Endothelial cell of umbilical vein (primary cell): Measurements from ENCODE around the gene POR. TPM values are rescaled to one million over a fixed set of nuclear protein-coding genes. Genes with fewer than 3 reads are reported as not detected.

Experiments
- BruUV-seq: library from RNA; stranded (reverse); fragments of 400-500 nt; replicated peaks from 2 replicates; lab custom pipeline; 2021; lab: Mats Ljungman, UMichigan
- CTCF ChIA-PET: fragments of 300-600, 350-600 bp; sonication (Branson Sonifier 250); formaldehyde crosslinking; loops from one replicate; lab custom pipeline; 2021; ENCODE audit warnings: antibody characterized with exemption, inconsistent platforms; lab: Charles Lee
- POLR2A ChIA-PET: fragments of 300-600, 350-600 bp; sonication (Branson Sonifier 250); formaldehyde crosslinking; loops from one replicate; lab custom pipeline; 2021; ENCODE audit warnings: antibody characterized with exemption, inconsistent platforms; lab: Charles Lee
- DNase-seq: peaks from one replicate; pipeline ENCODE4 v3.0.0-alpha.2; 2011; ENCODE audit warnings: low read depth, low spot score
- FAIRE-seq: peaks from 2 replicates; lab custom pipeline; 2011; peaks lifted over from hg19 to GRCh38; lab: Jason Lieb, UNC
- H2AFZ ChIP-seq: 2 replicates; pipeline ENCODE4 v1.6.0; 2012; ENCODE audit warnings: low read depth, low read length, control low read depth, inconsistent platforms
- H3K27ac ChIP-seq: 2 replicates; pipeline ENCODE4 v1.5.1; 2011; ENCODE audit warnings: low read depth, mild to moderate bottlenecking, control low read depth, low read length, moderate library complexity; ENCODE audit not compliant: insufficient read depth
- H3K27me3 ChIP-seq, 2 experiments: 2 replicates each; pipeline versions ENCODE4 v1.6.0 to v1.6.1; 2011; ENCODE audit warnings: low read length in 2 of 2, mixed read lengths in 1 of 2; ENCODE audit not compliant: control insufficient read depth in 2 of 2, insufficient read depth in 2 of 2
- H3K36me3 ChIP-seq, 2 experiments: 2 replicates in 1 of 2; 3 replicates in 1 of 2; pipeline ENCODE4 v1.5.1; 2011; ENCODE audit warnings: low read length in 2 of 2, mild to moderate bottlenecking in 1 of 2, moderate library complexity in 1 of 2; ENCODE audit not compliant: control insufficient read depth in 2 of 2, insufficient read depth in 2 of 2; ENCODE audit errors: extremely low read depth in 1 of 2
- H3K4me1 ChIP-seq: 3 replicates; pipeline ENCODE4 v1.5.1; 2011; ENCODE audit warnings: mild to moderate bottlenecking, low read length; ENCODE audit not compliant: control insufficient read depth, insufficient read depth; ENCODE audit errors: extremely low read depth
- H3K4me2 ChIP-seq: 2 replicates; pipeline ENCODE4 v1.6.1; 2011; ENCODE audit warnings: low read length, control low read depth, mixed read lengths; ENCODE audit not compliant: insufficient read depth
- H3K4me3 ChIP-seq, 3 experiments: fragments of 200-600 bp in 1 of 3; sonication (generic), shearing (Covaris generic) in 1 of 3; replicated peaks in 1 of 3; 2 replicates each; pipeline ENCODE4 v1.5.1; 2011 to 2016; ENCODE audit warnings: control low read depth in 3 of 3, low read length in 3 of 3, mild to moderate bottlenecking in 2 of 3, inconsistent platforms in 1 of 3, low read depth in 1 of 3, moderate library complexity in 1 of 3; ENCODE audit not compliant: insufficient read depth in 1 of 3
- H3K79me2 ChIP-seq: 2 replicates; pipeline ENCODE4 v1.6.0; 2012; ENCODE audit warnings: low read length, inconsistent platforms; ENCODE audit not compliant: control insufficient read depth, insufficient read depth
- H3K9ac ChIP-seq: replicated peaks from 2 replicates; pipeline ENCODE3; 2011; ENCODE audit warnings: low read length, control low read depth; ENCODE audit not compliant: insufficient read depth; ENCODE audit errors: extremely low read depth
- H3K9me1 ChIP-seq: replicated peaks from 3 replicates; pipeline ENCODE4 v1.6.0; 2011; ENCODE audit warnings: mild to moderate bottlenecking, low read length; ENCODE audit not compliant: control insufficient read depth, insufficient read depth; ENCODE audit errors: extremely low read depth
- H3K9me3 ChIP-seq: replicated peaks from 2 replicates; pipeline ENCODE4 v1.5.1; 2012; ENCODE audit warnings: low read length, inconsistent platforms; ENCODE audit not compliant: control insufficient read depth, insufficient read depth
- H4K20me1 ChIP-seq: replicated peaks from 2 replicates; pipeline ENCODE3; 2011; ENCODE audit warnings: mild to moderate bottlenecking, low read length; ENCODE audit not compliant: control insufficient read depth, insufficient read depth; ENCODE audit errors: extremely low read depth
- FOS ChIP-seq: IDR thresholded peaks from 2 replicates; pipeline ENCODE4 v1.6.1; 2011; ENCODE audit warnings: mild to moderate bottlenecking, low read length, moderate library complexity, borderline replicate concordance; ENCODE audit not compliant: insufficient read depth
- GATA2 ChIP-seq: IDR thresholded peaks from 2 replicates; pipeline ENCODE4 v1.7.0; 2011; ENCODE audit warnings: low read depth, mild to moderate bottlenecking, moderate library complexity, mixed read lengths, low read length; ENCODE audit not compliant: insufficient read length, insufficient read depth
- MYC ChIP-seq: IDR thresholded peaks from one replicate; pipeline ENCODE4 v1.6.1; 2011; ENCODE audit warnings: mild to moderate bottlenecking, low read depth, low read length
- POLR2AphosphoS5 ChIP-seq: IDR thresholded peaks from 2 replicates; pipeline ENCODE4 v1.6.1; 2012; ENCODE audit warnings: low read depth, mild to moderate bottlenecking, control low read depth, low read length, moderate library complexity; ENCODE audit not compliant: insufficient read depth
- dilution Hi-C: fragments of 300-500 bp; cut with MboI; formaldehyde crosslinking; loops from one replicate; pipeline ENCODE4 v1.15.0; 2019; ENCODE audit warnings: low sequenced_read_pairs; ENCODE audit not compliant: extremely low pct_ligation_motif_present
- intact Hi-C: fragments of 100-400 bp; cut with micrococcal nuclease; formaldehyde crosslinking; loops from one replicate; pipeline ENCODE4 v1.10.0; 2022
- polyA plus RNA-seq, 4 experiments: library from polyadenylated mRNA; depleted of rRNA in 3 of 4; stranded (reverse) in 3 of 4; unstranded in 1 of 4; fragments of >200 nt; gene quantifications; 2 replicates each; pipeline versions ENCODE4 v1.2.1 to v1.2.3, GENCODE V29; 2011 to 2012; ENCODE audit warnings: missing spikeins in 1 of 4
- total RNA-seq: library from RNA; stranded (reverse); gene quantifications from 2 replicates; pipeline ENCODE4 v1.2.3, GENCODE V29; 2021
- TF ChIP-seq, protein P1 (sequence below): IDR thresholded peaks from 2 replicates; pipeline ENCODE4 v1.6.1; 2011; ENCODE audit not compliant: insufficient read depth, insufficient read length
- TF ChIP-seq, protein P2 (sequence below), 2 donors: IDR thresholded peaks; 1 replicate in 1 of 2; 2 replicates in 1 of 2; pipeline ENCODE4 v1.5.1; 2011; ENCODE audit warnings: low read length in 2 of 2, mild to moderate bottlenecking in 2 of 2, moderate library complexity in 2 of 2, control low read depth in 1 of 2, inconsistent platforms in 1 of 2, low read depth in 1 of 2; ENCODE audit not compliant: insufficient read depth in 1 of 2; ENCODE audit errors: extremely low read depth in 1 of 2

Gene POR
- total and polyA plus RNA-seq, 2 donors (not counting 3 experiments of a cell fraction or from before 2014, with no cell fraction given): 59.5 to 73.6 TPM

DNA sequence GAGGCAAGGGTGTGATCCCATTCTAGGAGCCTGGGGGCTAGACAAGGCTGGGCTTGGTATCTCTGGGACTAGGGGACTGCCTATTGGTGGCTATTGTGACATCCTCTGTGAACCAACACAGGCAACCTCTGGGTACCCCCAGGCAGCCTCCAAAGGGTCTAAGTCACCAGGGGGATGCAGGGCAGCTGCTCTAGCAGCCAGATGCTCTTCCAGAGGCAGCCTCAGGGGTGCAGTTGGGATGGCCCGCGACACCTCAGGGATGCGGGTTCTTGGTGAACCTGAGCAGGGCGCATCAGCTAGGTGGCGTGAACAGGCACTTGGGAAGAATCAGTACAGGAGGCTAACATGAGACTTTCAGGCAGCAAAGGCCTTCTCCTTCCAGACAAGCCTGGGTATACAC, 81.0 kb downstream of the POR start:
- H3K27me3 ChIP-seq: no peaks in the 10 kb centered on the region
- intact Hi-C loops: loop anchor here (2.0 kb wide), 1 partner anchor 81 kb away; the partner anchor contains the start of gene POR
- no peak overlapping the region for H2AFZ ChIP-seq
- no peaks in the 10 kb centered on the region for H4K20me1 ChIP-seq
- peaks cover 4% of the 10 kb centered on the region for H3K4me1 ChIP-seq
- no peaks in the 10 kb centered on the region for H3K9me3 ChIP-seq
- no peak overlapping the region for H3K9ac ChIP-seq
- dilution Hi-C loops: no loop called here
- no peak overlapping the region for H3K4me2 ChIP-seq
- CTCF ChIA-PET: no interaction called here
- H3K27ac ChIP-seq: no peak overlapping the region
- POLR2A ChIA-PET: no interaction called here
- DNase-seq (no peak), FAIRE-seq (no peak)
- no peak for TF ChIP-seq MYC
- TF ChIP-seq, protein P1, sequence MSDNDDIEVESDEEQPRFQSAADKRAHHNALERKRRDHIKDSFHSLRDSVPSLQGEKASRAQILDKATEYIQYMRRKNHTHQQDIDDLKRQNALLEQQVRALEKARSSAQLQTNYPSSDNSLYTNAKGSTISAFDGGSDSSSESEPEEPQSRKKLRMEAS: no peak
- TF ChIP-seq, protein P2, sequence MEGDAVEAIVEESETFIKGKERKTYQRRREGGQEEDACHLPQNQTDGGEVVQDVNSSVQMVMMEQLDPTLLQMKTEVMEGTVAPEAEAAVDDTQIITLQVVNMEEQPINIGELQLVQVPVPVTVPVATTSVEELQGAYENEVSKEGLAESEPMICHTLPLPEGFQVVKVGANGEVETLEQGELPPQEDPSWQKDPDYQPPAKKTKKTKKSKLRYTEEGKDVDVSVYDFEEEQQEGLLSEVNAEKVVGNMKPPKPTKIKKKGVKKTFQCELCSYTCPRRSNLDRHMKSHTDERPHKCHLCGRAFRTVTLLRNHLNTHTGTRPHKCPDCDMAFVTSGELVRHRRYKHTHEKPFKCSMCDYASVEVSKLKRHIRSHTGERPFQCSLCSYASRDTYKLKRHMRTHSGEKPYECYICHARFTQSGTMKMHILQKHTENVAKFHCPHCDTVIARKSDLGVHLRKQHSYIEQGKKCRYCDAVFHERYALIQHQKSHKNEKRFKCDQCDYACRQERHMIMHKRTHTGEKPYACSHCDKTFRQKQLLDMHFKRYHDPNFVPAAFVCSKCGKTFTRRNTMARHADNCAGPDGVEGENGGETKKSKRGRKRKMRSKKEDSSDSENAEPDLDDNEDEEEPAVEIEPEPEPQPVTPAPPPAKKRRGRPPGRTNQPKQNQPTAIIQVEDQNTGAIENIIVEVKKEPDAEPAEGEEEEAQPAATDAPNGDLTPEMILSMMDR (IDR thresholded peaks at IDR 0.05; ENCODE audit: extremely low read depth in 1 of 2, insufficient read depth in 1 of 2, low read depth in 1 of 2, low read length in 2 of 2): no peak
- TF ChIP-seq GATA2: no peak
- TF ChIP-seq FOS: no peak
- no peak for TF ChIP-seq POLR2AphosphoS5
- H3K36me3 ChIP-seq: peaks cover 0 to 15% of the 10 kb centered on the region in 2 experiments
- H3K9me1 ChIP-seq: no peaks in the 10 kb centered on the region
- H3K79me2 ChIP-seq: no peaks in the 10 kb centered on the region
- H3K4me3 ChIP-seq: no peak overlapping the region
- BruUV-seq: no TSS peak
